ENCODE results near the gene FNDC3A. TPM values are rescaled to one million over a fixed set of nuclear protein-coding genes. Genes with fewer than 3 reads are reported as not detected.

FNDC3A gene
- total and polyA plus RNA-seq, 2 donors from 2014 or later, result 12.5 to 67.8 TPM

DNA sequence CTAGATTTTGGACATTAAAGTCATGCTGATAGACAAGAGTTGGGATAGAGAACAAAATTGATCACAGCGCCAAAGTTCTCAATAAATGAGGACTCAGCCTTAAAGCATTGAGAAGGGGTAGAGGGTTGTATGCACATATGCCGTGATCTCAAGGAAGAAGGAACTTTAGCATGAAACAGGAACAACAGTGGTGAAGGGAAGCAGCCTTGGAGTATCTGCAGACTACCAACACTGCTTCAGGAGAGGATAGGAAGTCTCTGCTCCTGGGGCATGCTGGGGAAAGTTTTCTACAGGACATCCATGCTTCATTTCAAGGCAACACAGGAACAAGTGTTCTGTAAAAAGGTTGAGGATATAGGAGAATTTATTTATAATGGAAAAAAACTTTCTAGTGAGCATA is 132.5 kb downstream of the FNDC3A start:
- intact Hi-C loops (cut with DNase I), result no loop called here
- DNase-seq (no peak), FAIRE-seq (no peak)
- H3K36me3 ChIP-seq (ENCODE audit: control insufficient read depth in 2 of 3, insufficient read depth in 3 of 3, low read length in 3 of 3), result no peaks in the 10 kb centered on the region
- H3K9me3 ChIP-seq (ENCODE audit: control insufficient read depth in 2 of 3, insufficient read depth in 1 of 3, low read length in 3 of 3), result no peaks in the 10 kb centered on the region
- H3K9ac ChIP-seq (ENCODE audit: low read length in 3 of 3), result no peak overlapping the region
- peaks cover 0 to 9% (median 2%) of the 10 kb centered on the region in 3 donors for H3K4me1 ChIP-seq (ENCODE audit: control insufficient read depth in 2 of 3, insufficient read depth in 2 of 3, low read depth in 1 of 3, low read length in 3 of 3)
- TF ChIP-seq, protein P1, sequence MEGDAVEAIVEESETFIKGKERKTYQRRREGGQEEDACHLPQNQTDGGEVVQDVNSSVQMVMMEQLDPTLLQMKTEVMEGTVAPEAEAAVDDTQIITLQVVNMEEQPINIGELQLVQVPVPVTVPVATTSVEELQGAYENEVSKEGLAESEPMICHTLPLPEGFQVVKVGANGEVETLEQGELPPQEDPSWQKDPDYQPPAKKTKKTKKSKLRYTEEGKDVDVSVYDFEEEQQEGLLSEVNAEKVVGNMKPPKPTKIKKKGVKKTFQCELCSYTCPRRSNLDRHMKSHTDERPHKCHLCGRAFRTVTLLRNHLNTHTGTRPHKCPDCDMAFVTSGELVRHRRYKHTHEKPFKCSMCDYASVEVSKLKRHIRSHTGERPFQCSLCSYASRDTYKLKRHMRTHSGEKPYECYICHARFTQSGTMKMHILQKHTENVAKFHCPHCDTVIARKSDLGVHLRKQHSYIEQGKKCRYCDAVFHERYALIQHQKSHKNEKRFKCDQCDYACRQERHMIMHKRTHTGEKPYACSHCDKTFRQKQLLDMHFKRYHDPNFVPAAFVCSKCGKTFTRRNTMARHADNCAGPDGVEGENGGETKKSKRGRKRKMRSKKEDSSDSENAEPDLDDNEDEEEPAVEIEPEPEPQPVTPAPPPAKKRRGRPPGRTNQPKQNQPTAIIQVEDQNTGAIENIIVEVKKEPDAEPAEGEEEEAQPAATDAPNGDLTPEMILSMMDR (IDR thresholded peaks at IDR 0.05; ENCODE audit: borderline replicate concordance, extremely low read depth, insufficient read depth), result no peak
- H3K27ac ChIP-seq (ENCODE audit: low read depth in 2 of 2, low read length in 2 of 2), result no peak overlapping the region
- H3K27me3 ChIP-seq (ENCODE audit: control insufficient read depth, insufficient read depth, low read length), result no peaks in the 10 kb centered on the region
- H3K4me3 ChIP-seq (ENCODE audit: low read length in 3 of 3), result no peak overlapping the region

DNA sequence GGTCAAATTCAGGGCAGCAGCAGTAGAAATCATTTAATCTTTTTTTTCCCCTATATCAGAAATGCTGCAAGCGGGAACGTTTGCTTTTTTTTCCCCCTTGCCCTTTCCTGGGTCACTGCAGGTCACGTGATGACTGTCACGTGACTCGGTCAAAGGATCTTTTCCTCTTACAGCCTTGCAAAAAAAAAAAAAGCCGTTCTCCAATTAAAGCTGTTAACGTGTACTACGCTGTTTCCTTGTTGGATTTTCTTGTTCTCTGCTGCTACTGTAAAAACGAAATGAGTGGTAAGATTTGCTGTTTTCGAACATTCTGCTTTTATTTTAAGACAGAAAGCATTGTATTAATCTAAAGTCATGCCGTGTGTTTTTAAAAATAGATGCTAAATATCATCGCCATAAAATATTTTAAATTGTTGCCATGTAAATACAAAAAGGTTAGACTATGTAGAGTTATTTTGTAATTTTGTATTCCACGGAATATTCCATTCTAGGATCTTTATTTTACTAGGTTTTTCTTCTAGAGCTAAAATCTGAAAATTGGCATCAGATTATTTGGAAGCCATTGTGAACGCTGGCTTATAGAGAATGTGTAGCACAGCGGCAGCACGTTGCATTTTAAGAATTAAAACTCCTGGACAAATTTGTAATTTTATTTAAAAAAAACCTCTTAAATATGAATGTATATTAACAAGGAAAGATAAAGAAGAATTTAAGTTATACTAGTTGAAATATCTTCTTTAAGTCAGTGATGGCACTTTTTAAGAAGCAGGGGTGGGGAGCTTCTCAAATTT is 134.6 kb downstream of the FNDC3A start:
- peaks cover 0 to 13% (median 2%) of the 10 kb centered on the region in 3 donors for H3K4me1 ChIP-seq (ENCODE audit: control insufficient read depth in 2 of 3, insufficient read depth in 2 of 3, low read depth in 1 of 3, low read length in 3 of 3)
- FAIRE-seq, result peak; percentile 84

DNA sequence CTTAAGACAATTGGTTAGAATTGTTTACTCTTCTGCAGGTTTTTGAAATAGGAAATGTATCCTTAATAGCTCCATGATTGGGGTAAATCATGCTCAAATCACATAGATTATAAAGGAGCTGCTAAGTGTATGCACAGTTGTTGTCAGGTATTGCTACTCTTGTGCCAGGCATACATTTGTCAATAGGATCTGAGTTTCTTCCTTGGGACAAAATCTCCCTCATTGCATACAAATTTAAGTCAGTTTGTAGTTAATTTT is 135.1 kb downstream of the FNDC3A start:
- Histone ChIP-seq H3K27ac (ENCODE audit: low read depth in 2 of 2, low read length in 2 of 2) (no peak overlapping the region), H3K9ac (ENCODE audit: low read length in 3 of 3) (peak overlapping the region in 2 of 3 donors; percentile 67 to 98), H3K27me3 (ENCODE audit: control insufficient read depth, insufficient read depth, low read length) (no peaks in the 10 kb centered on the region), H3K9me3 (ENCODE audit: control insufficient read depth in 2 of 3, insufficient read depth in 1 of 3, low read length in 3 of 3) (no peaks in the 10 kb centered on the region), H3K4me1 (ENCODE audit: control insufficient read depth in 2 of 3, insufficient read depth in 2 of 3, low read depth in 1 of 3, low read length in 3 of 3) (peaks cover 0 to 13% (median 2%) of the 10 kb centered on the region in 3 donors), H3K4me3 (ENCODE audit: low read length in 3 of 3) (peak overlapping the region; percentile 88 to 99 (median 98)), H3K36me3 (ENCODE audit: control insufficient read depth in 2 of 3, insufficient read depth in 3 of 3, low read length in 3 of 3) (peaks cover 3 to 7% (median 6%) of the 10 kb centered on the region in 3 donors)
- intact Hi-C loops (cut with DNase I), result no loop called here
- FAIRE-seq, result no peak
- TF ChIP-seq, protein P1 (IDR thresholded peaks at IDR 0.05; ENCODE audit: borderline replicate concordance, extremely low read depth, insufficient read depth), result no peak
- DNase-seq, result peak in 1 of 5 donors; percentile 14

More for the DNA sequence above, 134.6 kb downstream of the FNDC3A start:
- peak overlapping the region in 1 of 2 donors; percentile 18 for H3K27ac ChIP-seq (ENCODE audit: low read depth in 2 of 2, low read length in 2 of 2)
- TF ChIP-seq, protein P1 (IDR thresholded peaks at IDR 0.05; ENCODE audit: borderline replicate concordance, extremely low read depth, insufficient read depth), result no peak
- peak overlapping the region; percentile 67 to 98 (median 81) for H3K9ac ChIP-seq (ENCODE audit: low read length in 3 of 3)
- peak; percentile 78 to 96 (median 92) for DNase-seq
- H3K36me3 ChIP-seq (ENCODE audit: control insufficient read depth in 2 of 3, insufficient read depth in 3 of 3, low read length in 3 of 3), result peaks cover 0 to 3% (median 2%) of the 10 kb centered on the region in 3 donors
- peak overlapping the region; percentile 88 to 99 (median 98) for H3K4me3 ChIP-seq (ENCODE audit: low read length in 3 of 3)
- intact Hi-C loops (cut with DNase I), result no loop called here
- no peaks in the 10 kb centered on the region for H3K9me3 ChIP-seq (ENCODE audit: control insufficient read depth in 2 of 3, insufficient read depth in 1 of 3, low read length in 3 of 3)
- no peaks in the 10 kb centered on the region for H3K27me3 ChIP-seq (ENCODE audit: control insufficient read depth, insufficient read depth, low read length)
